ENCODE measurements around the gene TRIM22. TPM values are rescaled to one million over a fixed set of nuclear protein-coding genes. Genes with fewer than 3 reads are reported as not detected.
A peak's percentile ranks its signal among the peaks of the same experiment; 100 is the strongest.

The TRIM22 gene
- total and polyA plus RNA-seq, 2 donors (not counting 1 experiment from before 2014, with no cell fraction given) = 108 to 112 TPM

- no peaks in the 10 kb centered on the region for H3K27me3 ChIP-seq (ENCODE audit: control insufficient read depth, insufficient read depth, low read length)
- H3K4me3 ChIP-seq (replicated peaks in 1 of 4; ENCODE audit: control extremely low read depth in 1 of 4, insufficient read depth in 1 of 4, low read depth in 3 of 4, low read length in 4 of 4) = peak overlapping the region; percentile 68 to 94 (median 76)
- H2AFZ ChIP-seq (ENCODE audit: low read length) = no peak overlapping the region
- peak overlapping the region; percentile 99 for H3K4me2 ChIP-seq (ENCODE audit: extremely low read depth, insufficient read depth, low read length)
- DNase-seq (ENCODE audit: low read depth in 2 of 2) = peak; percentile 6 to 15
- no peaks in the 10 kb centered on the region for H4K20me1 ChIP-seq (ENCODE audit: control insufficient read depth, extremely low read depth, insufficient read depth, low read length)
- H3K9me3 ChIP-seq (ENCODE audit: control insufficient read depth, insufficient read depth, low read depth, low read length) = no peaks in the 10 kb centered on the region
- peak overlapping the region; percentile 65 for H3K9ac ChIP-seq (ENCODE audit: insufficient read depth, low read length)
- peak overlapping the region; percentile 87 for H3K27ac ChIP-seq (ENCODE audit: insufficient read depth, low read length)
- peaks cover 4% of the 10 kb centered on the region for H3K4me1 ChIP-seq (ENCODE audit: control insufficient read depth, extremely low read depth, insufficient read depth, low read length)
- TF ChIP-seq CTCF (conservative IDR thresholded peaks at IDR 0.05 in 1 of 2, IDR thresholded peaks at IDR 0.05 in 1 of 2; ENCODE audit: low read depth in 1 of 2, low read length in 2 of 2) (no peak), EZH2 (IDR thresholded peaks at IDR 0.05; ENCODE audit: low read length, missing control alignments) (no peak)
- peaks cover 11% of the 10 kb centered on the region for H3K79me2 ChIP-seq (ENCODE audit: control insufficient read depth, insufficient read depth, low read length)
- H3K36me3 ChIP-seq (ENCODE audit: control insufficient read depth, insufficient read depth, low read length) = no peaks in the 10 kb centered on the region
These were observed 5.4 kb upstream of the TRIM22 start for GRCh38 chr11:5684036-5684645.

DNA sequence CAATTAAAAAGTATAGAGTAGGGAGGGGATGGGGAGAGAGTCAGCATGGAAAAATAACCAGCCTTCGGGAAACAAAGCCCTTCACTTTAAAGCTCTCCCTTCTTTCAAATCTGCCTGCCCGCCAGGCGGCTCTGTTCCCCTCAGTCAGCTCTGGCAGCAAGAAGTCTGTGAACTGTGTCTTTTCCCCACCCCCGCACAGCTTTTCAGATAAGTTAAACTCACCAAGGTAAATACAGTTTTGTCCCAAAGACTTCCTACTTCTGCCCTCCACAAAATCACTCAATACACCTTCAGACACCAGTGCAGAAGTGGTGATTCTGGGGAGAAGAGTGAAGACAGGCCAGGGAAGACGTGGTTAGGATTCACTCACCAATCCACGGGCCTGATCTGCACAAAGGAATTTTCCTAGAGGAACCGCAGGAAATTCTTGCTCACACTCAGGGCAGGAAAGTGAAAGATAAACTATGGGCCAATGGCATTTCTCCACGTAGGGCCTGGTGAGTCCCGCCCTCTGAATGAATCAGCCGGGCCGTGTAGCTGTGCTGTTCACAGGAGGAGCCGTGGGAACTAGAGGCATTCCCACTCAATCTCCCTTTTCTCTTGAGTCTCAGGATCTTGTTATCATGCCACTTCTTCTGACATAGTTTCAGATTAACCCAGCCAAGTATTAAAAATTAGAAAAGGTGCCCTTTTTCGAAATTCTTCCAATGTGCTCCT, 4.8 kb upstream of the TRIM22 start, which contains the start of gene TRIM5:
Gene TRIM5 (minus strand): TSS at position 429 of the 717 bp plus-strand sequence. CDS start 4,897 bp downstream, outside the sequence.
- H3K4me3 ChIP-seq (replicated peaks in 1 of 4; ENCODE audit: control extremely low read depth in 1 of 4, insufficient read depth in 1 of 4, low read depth in 3 of 4, low read length in 4 of 4) = peak within 1 kb of the TSS; percentile 68 to 94 (median 76)
- H3K9me3 ChIP-seq (ENCODE audit: control insufficient read depth, insufficient read depth, low read depth, low read length) = no peaks in the 10 kb centered on the region
- no peaks in the 10 kb centered on the region for H3K27me3 ChIP-seq (ENCODE audit: control insufficient read depth, insufficient read depth, low read length)
- TF ChIP-seq CTCF (conservative IDR thresholded peaks at IDR 0.05 in 1 of 2, IDR thresholded peaks at IDR 0.05 in 1 of 2; ENCODE audit: low read depth in 1 of 2, low read length in 2 of 2) (peak; percentile 76 to 78), EZH2 (IDR thresholded peaks at IDR 0.05; ENCODE audit: low read length, missing control alignments) (no peak)
- peaks cover 5% of the 10 kb centered on the region for H3K4me1 ChIP-seq (ENCODE audit: control insufficient read depth, extremely low read depth, insufficient read depth, low read length)
- H3K27ac ChIP-seq (ENCODE audit: insufficient read depth, low read length) = peak within 1 kb of the TSS; percentile 87
- peak within 1 kb of the TSS; percentile 45 for H2AFZ ChIP-seq (ENCODE audit: low read length)
- no peaks in the 10 kb centered on the region for H3K36me3 ChIP-seq (ENCODE audit: control insufficient read depth, insufficient read depth, low read length)
- H3K4me2 ChIP-seq (ENCODE audit: extremely low read depth, insufficient read depth, low read length) = peak within 1 kb of the TSS; percentile 99
- H3K79me2 ChIP-seq (ENCODE audit: control insufficient read depth, insufficient read depth, low read length) = peaks cover 11% of the 10 kb centered on the region
- no peaks in the 10 kb centered on the region for H4K20me1 ChIP-seq (ENCODE audit: control insufficient read depth, extremely low read depth, insufficient read depth, low read length)
- peak within 1 kb of the TSS; percentile 65 for H3K9ac ChIP-seq (ENCODE audit: insufficient read depth, low read length)
- peak; percentile 96 to 98 for DNase-seq (ENCODE audit: low read depth in 2 of 2)

- no peak overlapping the region for H3K4me2 ChIP-seq (ENCODE audit: extremely low read depth, insufficient read depth, low read length)
- no peak overlapping the region for H3K4me3 ChIP-seq (replicated peaks in 1 of 4; ENCODE audit: control extremely low read depth in 1 of 4, insufficient read depth in 1 of 4, low read depth in 3 of 4, low read length in 4 of 4)
- no peak overlapping the region for H3K9ac ChIP-seq (ENCODE audit: insufficient read depth, low read length)
- H3K4me1 ChIP-seq (ENCODE audit: control insufficient read depth, extremely low read depth, insufficient read depth, low read length) = peaks cover 6% of the 10 kb centered on the region
- H3K27ac ChIP-seq (ENCODE audit: insufficient read depth, low read length) = no peak overlapping the region
- TF ChIP-seq CTCF (conservative IDR thresholded peaks at IDR 0.05 in 1 of 2, IDR thresholded peaks at IDR 0.05 in 1 of 2; ENCODE audit: low read depth in 1 of 2, low read length in 2 of 2) (no peak), EZH2 (IDR thresholded peaks at IDR 0.05; ENCODE audit: low read length, missing control alignments) (no peak)
- H3K9me3 ChIP-seq (ENCODE audit: control insufficient read depth, insufficient read depth, low read depth, low read length) = no peaks in the 10 kb centered on the region
- H3K79me2 ChIP-seq (ENCODE audit: control insufficient read depth, insufficient read depth, low read length) = peaks cover 13% of the 10 kb centered on the region
- H3K36me3 ChIP-seq (ENCODE audit: control insufficient read depth, insufficient read depth, low read length) = no peaks in the 10 kb centered on the region
- no peaks in the 10 kb centered on the region for H3K27me3 ChIP-seq (ENCODE audit: control insufficient read depth, insufficient read depth, low read length)
- no peak overlapping the region for H2AFZ ChIP-seq (ENCODE audit: low read length)
- H4K20me1 ChIP-seq (ENCODE audit: control insufficient read depth, extremely low read depth, insufficient read depth, low read length) = no peaks in the 10 kb centered on the region
- no peak for DNase-seq (ENCODE audit: low read depth in 2 of 2)
These were observed 3.2 kb upstream of the TRIM22 start for GRCh38 chr11:5686426-5686825.
